ENCODE data around the gene RELN. TPM values are rescaled to one million over a fixed set of nuclear protein-coding genes. Genes with fewer than 3 reads are reported as not detected.
A peak's percentile ranks its signal among the peaks of the same experiment; 100 is the strongest.

RELN gene
- total and polyA plus RNA-seq, 9 of the 15 experiments (the other 6 are each of a cell fraction or from before 2014, with no cell fraction given) = 12.9 to 43.2 (median 18.1) TPM

GRCh38 chr7:103914147-103914899 is 75.1 kb downstream of the RELN start (continued):
- TF ChIP-seq ZNF518B (CRISPR knock-in tag; IDR thresholded peaks at IDR 0.05) (no peak), HIVEP1 (CRISPR knock-in tag; IDR thresholded peaks at IDR 0.05) (no peak), ZBTB5 (IDR thresholded peaks at IDR 0.05) (no peak), JUNB (CRISPR knock-in tag; conservative IDR thresholded peaks at IDR 0.05) (no peak), CXXC5 (CRISPR knock-in tag; IDR thresholded peaks at IDR 0.05) (peak; percentile 45; the same call in 1 of the 2 replicates), FOXM1 (IDR thresholded peaks at IDR 0.05; ENCODE audit: low read depth) (0 out of 2 replicates have a peak, but pooled peaks have one; percentile 34), FOXM1 (CRISPR knock-in tag; IDR thresholded peaks at IDR 0.05; ENCODE audit: low read depth) (no peak), ZFP91 (CRISPR knock-in tag; IDR thresholded peaks at IDR 0.05) (no peak), AFF1 (IDR thresholded peaks at IDR 0.05; ENCODE audit: low read depth in 1 of 2, partially characterized antibody in 2 of 2) (no peak), CBFA2T3 (IDR thresholded peaks at IDR 0.05) (peak; percentile 85), SMARCC2 (IDR thresholded peaks at IDR 0.05; ENCODE audit: low read depth) (0 out of 2 replicates have a peak, but pooled peaks have one; percentile 53), CREB3 (tag; conservative IDR thresholded peaks at IDR 0.05; ENCODE audit: low read depth) (no peak), DDX20 (tag; IDR thresholded peaks at IDR 0.05; ENCODE audit: low read depth) (no peak), ZBED1 (IDR thresholded peaks at IDR 0.05) (no peak)
